Measurements from ENCODE around the gene NCK1.

DNA sequence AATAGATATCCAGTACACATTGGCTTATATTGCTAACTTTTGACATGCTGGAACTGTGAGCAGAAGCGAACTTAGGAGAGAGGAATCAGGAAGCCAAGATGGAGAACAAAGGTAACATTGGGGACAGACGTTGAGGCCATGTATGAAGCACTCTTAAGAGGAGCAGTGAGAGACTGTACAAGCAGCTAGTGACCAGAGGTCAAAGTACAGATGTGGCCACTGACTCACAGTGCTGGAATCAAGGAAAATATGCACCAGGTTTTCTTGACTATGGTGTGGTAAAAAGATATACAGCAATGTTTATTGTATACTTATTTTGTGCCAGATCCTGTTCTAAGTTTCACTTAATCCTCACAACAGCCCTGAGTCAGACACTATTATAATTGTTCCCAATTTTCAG, 93.8 kb downstream of the NCK1 start:
- TF ChIP-seq, protein P1, sequence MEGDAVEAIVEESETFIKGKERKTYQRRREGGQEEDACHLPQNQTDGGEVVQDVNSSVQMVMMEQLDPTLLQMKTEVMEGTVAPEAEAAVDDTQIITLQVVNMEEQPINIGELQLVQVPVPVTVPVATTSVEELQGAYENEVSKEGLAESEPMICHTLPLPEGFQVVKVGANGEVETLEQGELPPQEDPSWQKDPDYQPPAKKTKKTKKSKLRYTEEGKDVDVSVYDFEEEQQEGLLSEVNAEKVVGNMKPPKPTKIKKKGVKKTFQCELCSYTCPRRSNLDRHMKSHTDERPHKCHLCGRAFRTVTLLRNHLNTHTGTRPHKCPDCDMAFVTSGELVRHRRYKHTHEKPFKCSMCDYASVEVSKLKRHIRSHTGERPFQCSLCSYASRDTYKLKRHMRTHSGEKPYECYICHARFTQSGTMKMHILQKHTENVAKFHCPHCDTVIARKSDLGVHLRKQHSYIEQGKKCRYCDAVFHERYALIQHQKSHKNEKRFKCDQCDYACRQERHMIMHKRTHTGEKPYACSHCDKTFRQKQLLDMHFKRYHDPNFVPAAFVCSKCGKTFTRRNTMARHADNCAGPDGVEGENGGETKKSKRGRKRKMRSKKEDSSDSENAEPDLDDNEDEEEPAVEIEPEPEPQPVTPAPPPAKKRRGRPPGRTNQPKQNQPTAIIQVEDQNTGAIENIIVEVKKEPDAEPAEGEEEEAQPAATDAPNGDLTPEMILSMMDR (IDR thresholded peaks at IDR 0.05; ENCODE audit: low read depth, low read length, poor library complexity, severe bottlenecking), result no peak
- TF ChIP-seq EZH2phosphoT487 (IDR thresholded peaks at IDR 0.05; ENCODE audit: borderline replicate concordance, low read length), result no peak
